Osteocyte (in vitro differentiated cells): Measurements from ENCODE around the gene STMND1. TPM values are rescaled to one million over a fixed set of nuclear protein-coding genes. Genes with fewer than 3 reads are reported as not detected.

Experiments used
- DNase-seq: peaks from one replicate; pipeline ENCODE4 v3.0.0; 2021; ENCODE audit warnings: mixed read lengths; ENCODE audit not compliant: unreplicated experiment; ENCODE audit errors: extremely low spot score
- H3K27ac Mint-ChIP-seq: one replicate; pipeline ENCODE4 v1.8.0; 2021; ENCODE audit warnings: mild to moderate bottlenecking, mixed read lengths; ENCODE audit not compliant: unreplicated experiment
- H3K27me3 Mint-ChIP-seq: one replicate; pipeline ENCODE4 v1.8.0; 2021; ENCODE audit warnings: mixed read lengths; ENCODE audit not compliant: unreplicated experiment
- H3K36me3 Mint-ChIP-seq: one replicate; pipeline ENCODE4 v1.8.0; 2021; ENCODE audit warnings: mixed read lengths; ENCODE audit not compliant: unreplicated experiment
- H3K4me1 Mint-ChIP-seq: one replicate; pipeline ENCODE4 v1.8.0; 2021; ENCODE audit warnings: mixed read lengths; ENCODE audit not compliant: unreplicated experiment
- H3K4me3 Mint-ChIP-seq: one replicate; pipeline ENCODE4 v1.8.0; 2021; ENCODE audit warnings: mild to moderate bottlenecking, moderate library complexity, mixed read lengths; ENCODE audit not compliant: unreplicated experiment
- H3K9me3 Mint-ChIP-seq: one replicate; pipeline ENCODE4 v1.8.0; 2021; ENCODE audit warnings: mixed read lengths; ENCODE audit not compliant: unreplicated experiment
- CTCF ChIP-seq: fragments of 200-600 bp; sonication (generic); IDR thresholded peaks from 2 replicates; pipeline ENCODE4 v1.5.0; 2021; ENCODE audit warnings: antibody characterized with exemption, mild to moderate bottlenecking, moderate library complexity
- total RNA-seq: library from RNA; stranded (reverse); gene quantifications from 2 replicates; pipeline ENCODE4 v1.2.1, GENCODE V29; 2021

The STMND1 gene
- total RNA-seq, 1 donor from 2014 or later: not detected

- Mint-ChIP-seq H3K27ac (no peak overlapping the region), H3K4me3 (no peak overlapping the region), H3K9me3 (no peaks in the 10 kb centered on the region), H3K4me1 (peaks cover 7% of the 10 kb centered on the region), H3K36me3 (no peaks in the 10 kb centered on the region), H3K27me3 (no peaks in the 10 kb centered on the region)
- TF ChIP-seq CTCF: no peak
- no peak for DNase-seq
Observed at GRCh38 chr6:17169291-17169690, 67.4 kb downstream of the STMND1 start.

DNA sequence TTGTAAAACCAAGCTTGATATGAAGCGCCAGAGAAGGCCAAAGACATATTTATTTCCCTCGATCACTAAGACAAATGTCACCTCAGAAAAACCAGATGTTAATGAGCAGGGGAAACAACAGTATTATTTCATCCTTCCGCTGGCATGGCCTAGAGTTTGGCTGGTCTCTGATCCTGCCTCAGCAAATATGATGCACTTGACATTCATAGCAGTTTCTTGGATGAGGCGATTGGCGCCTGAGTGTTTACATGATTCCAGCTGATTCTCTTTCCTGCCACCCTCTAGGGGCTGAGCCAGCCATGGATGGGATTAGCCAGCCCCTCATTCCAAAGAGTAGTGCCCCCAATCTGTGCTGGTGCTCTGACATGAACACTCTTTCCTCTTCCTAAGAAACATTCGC, 67.9 kb downstream of the STMND1 start:
- Mint-ChIP-seq H3K9me3 (no peaks in the 10 kb centered on the region), H3K4me1 (peaks cover 7% of the 10 kb centered on the region), H3K36me3 (no peaks in the 10 kb centered on the region), H3K27me3 (no peaks in the 10 kb centered on the region), H3K27ac (no peak overlapping the region), H3K4me3 (no peak overlapping the region)
- no peak for DNase-seq
- TF ChIP-seq CTCF: no peak

DNA sequence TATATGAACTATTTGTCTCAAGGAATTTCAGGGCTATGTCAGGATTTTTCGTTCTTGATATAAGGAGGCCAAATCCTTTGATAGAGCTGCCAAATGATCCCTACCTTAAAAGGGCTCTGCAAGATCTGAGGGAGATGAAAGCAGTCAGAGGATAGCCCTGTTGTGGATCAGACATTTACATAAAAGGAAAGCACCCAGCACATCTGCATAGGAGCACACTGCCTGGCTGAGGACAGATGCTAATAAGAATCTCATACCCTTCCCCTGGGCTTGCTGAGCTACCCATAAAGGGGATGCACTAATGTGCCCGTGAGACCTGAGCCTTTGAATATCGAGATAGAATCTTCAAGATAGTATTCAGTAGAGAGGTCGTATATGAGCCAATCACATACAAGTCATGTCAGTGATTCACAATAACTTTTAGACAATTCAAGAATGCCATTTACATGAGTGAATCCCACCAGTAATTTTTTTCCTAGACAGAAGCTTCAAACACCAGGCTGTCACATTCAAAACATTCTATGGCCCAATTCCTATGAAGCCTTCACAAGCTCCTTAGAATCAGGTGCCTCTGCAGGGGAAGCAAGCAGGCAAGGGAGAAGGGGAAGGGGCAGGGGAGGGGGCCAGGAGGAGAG, 71.1 kb downstream of the STMND1 start:
- Mint-ChIP-seq H3K4me3 (no peak overlapping the region), H3K4me1 (no peaks in the 10 kb centered on the region), H3K27ac (no peak overlapping the region), H3K36me3 (no peaks in the 10 kb centered on the region), H3K27me3 (no peaks in the 10 kb centered on the region), H3K9me3 (peaks cover 10% of the 10 kb centered on the region)
- no peak for DNase-seq
- TF ChIP-seq CTCF: no peak

GRCh38 chr6:17178326-17178725, 76.5 kb downstream of the STMND1 start:
- H3K27me3 Mint-ChIP-seq: no peaks in the 10 kb centered on the region
- H3K36me3 Mint-ChIP-seq: no peaks in the 10 kb centered on the region

More at GRCh38 chr6:17178326-17178725, 76.5 kb downstream of the STMND1 start:
- Mint-ChIP-seq H3K4me1 (peaks cover 2% of the 10 kb centered on the region), H3K4me3 (no peak overlapping the region), H3K27ac (no peak overlapping the region), H3K9me3 (peaks cover 16% of the 10 kb centered on the region)
- no peak for TF ChIP-seq CTCF
- no peak for DNase-seq
